Endodermal cell (in vitro differentiated cells): ENCODE results near the gene ACKR1. TPM values are rescaled to one million over a fixed set of nuclear protein-coding genes. Genes with fewer than 3 reads are reported as not detected.

Source experiments
- DNase-seq: peaks from one replicate; pipeline ENCODE4 v3.0.0-alpha.2; 2017
- H3K27ac ChIP-seq: 2 replicates; pipeline ENCODE4 v1.5.1; 2013; ENCODE audit warnings: mild to moderate bottlenecking, low read depth, low read length, moderate library complexity
- H3K27me3 ChIP-seq: 2 replicates; pipeline ENCODE4 v1.6.1; 2013; ENCODE audit warnings: mild to moderate bottlenecking, low read length, moderate library complexity; ENCODE audit not compliant: insufficient read depth, control insufficient read depth, poor library complexity, severe bottlenecking
- H3K36me3 ChIP-seq: 2 replicates; pipeline ENCODE4 v1.7.0; 2013; ENCODE audit warnings: mild to moderate bottlenecking, low read length, moderate library complexity; ENCODE audit not compliant: control insufficient read depth, insufficient read depth
- H3K4me1 ChIP-seq: one replicate; pipeline ENCODE4 v1.7.0; 2013; ENCODE audit warnings: low read length; ENCODE audit not compliant: control insufficient read depth, insufficient read depth
- H3K4me3 ChIP-seq: 2 replicates; pipeline ENCODE4 v1.5.1; 2013; ENCODE audit warnings: mild to moderate bottlenecking, low read length, moderate library complexity
- H3K9ac ChIP-seq: 2 replicates; pipeline ENCODE4 v1.6.1; 2013; ENCODE audit warnings: mild to moderate bottlenecking, low read length, moderate library complexity; ENCODE audit not compliant: poor library complexity, severe bottlenecking; ENCODE audit errors: extremely low read depth
- H3K9me3 ChIP-seq: 2 replicates; pipeline ENCODE4 v1.6.1; 2013; ENCODE audit warnings: mild to moderate bottlenecking, low read length, moderate library complexity; ENCODE audit not compliant: control insufficient read depth
- H3K27ac Mint-ChIP-seq: 2 replicates; pipeline ENCODE4 v1.8.0; 2020; ENCODE audit warnings: mixed read lengths
- H3K27me3 Mint-ChIP-seq: 2 replicates; pipeline ENCODE4 v1.8.0; 2021; ENCODE audit warnings: mild to moderate bottlenecking, mixed read lengths; ENCODE audit not compliant: insufficient read depth
- H3K36me3 Mint-ChIP-seq: 2 replicates; pipeline ENCODE4 v1.8.0; 2020; ENCODE audit warnings: low read depth, mixed read lengths
- H3K4me1 Mint-ChIP-seq: 2 replicates; pipeline ENCODE4 v1.8.0; 2020; ENCODE audit warnings: mixed read lengths
- H3K4me3 Mint-ChIP-seq: 2 replicates; pipeline ENCODE4 v1.8.0; 2020; ENCODE audit warnings: mild to moderate bottlenecking, moderate library complexity, mixed read lengths
- H3K9me3 Mint-ChIP-seq: 2 replicates; pipeline ENCODE4 v1.8.0; 2020; ENCODE audit warnings: mild to moderate bottlenecking, mixed read lengths
- WGBS, 2 experiments: methylation state at CpG; one replicate each; pipeline versions ENCODE4 v1.1.5 to v1.1.7; 2013; ENCODE audit warnings: missing lambda C conversion rate in 2 of 2, mixed read lengths in 1 of 2; ENCODE audit not compliant: insufficient coverage in 1 of 2, insufficient read length in 1 of 2; 5-methylcytosine and 5-hydroxymethylcytosine counted together
- total RNA-seq, 2 donors: library from RNA; stranded (reverse); fragmentation: NEBNext Ultra II Directional in 1 of 2; extraction: Animal tissue kit (Norgen Biotek cat#: 25700) in 1 of 2; gene quantifications; 2 replicates in 1 of 2; 3 replicates in 1 of 2; pipeline ENCODE4 v1.2.1, GENCODE V29; 2021
- TF ChIP-seq, protein P1 (sequence below): fragments of 200-600 bp; sonication (generic); conservative IDR thresholded peaks from 2 replicates; pipeline ENCODE4 v1.5.0; 2021; ENCODE audit warnings: antibody characterized with exemption, mild to moderate bottlenecking

The ACKR1 gene
- total RNA-seq, 2 donors from 2014 or later = not detected

DNA sequence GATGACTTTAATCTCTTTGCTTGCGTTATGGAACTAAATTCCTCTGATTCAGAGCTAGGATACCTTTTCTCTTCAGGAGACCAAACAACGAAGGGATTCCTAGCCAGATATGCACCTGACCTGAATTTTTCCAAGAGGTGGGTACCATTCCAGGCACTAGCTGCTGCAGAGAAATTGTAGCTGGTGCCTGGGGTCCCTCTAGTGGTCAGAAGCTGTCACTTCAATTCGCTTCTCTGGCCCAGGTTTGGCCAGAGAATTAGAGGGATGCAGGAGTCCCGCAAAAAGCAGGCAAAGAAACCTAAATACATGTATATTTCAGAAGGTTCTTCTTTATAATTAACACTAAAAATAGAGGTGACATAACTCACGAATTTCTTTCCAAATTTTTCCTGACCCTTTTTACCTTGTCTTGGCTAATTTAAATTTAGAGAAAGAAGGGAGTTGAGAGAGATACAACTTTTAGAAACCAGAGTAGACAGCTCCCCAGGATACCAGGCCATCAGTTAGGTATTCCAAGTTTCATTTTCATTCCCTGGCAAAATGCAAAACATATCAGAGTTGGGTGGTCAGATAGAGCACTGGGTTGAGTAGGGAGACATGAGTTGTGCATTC, 9.6 kb downstream of the ACKR1 start:
- DNase-seq = peak; percentile 85
- peaks cover 2% of the 10 kb centered on the region for H3K27me3 Mint-ChIP-seq
- no peaks in the 10 kb centered on the region for H3K9me3 Mint-ChIP-seq

DNA sequence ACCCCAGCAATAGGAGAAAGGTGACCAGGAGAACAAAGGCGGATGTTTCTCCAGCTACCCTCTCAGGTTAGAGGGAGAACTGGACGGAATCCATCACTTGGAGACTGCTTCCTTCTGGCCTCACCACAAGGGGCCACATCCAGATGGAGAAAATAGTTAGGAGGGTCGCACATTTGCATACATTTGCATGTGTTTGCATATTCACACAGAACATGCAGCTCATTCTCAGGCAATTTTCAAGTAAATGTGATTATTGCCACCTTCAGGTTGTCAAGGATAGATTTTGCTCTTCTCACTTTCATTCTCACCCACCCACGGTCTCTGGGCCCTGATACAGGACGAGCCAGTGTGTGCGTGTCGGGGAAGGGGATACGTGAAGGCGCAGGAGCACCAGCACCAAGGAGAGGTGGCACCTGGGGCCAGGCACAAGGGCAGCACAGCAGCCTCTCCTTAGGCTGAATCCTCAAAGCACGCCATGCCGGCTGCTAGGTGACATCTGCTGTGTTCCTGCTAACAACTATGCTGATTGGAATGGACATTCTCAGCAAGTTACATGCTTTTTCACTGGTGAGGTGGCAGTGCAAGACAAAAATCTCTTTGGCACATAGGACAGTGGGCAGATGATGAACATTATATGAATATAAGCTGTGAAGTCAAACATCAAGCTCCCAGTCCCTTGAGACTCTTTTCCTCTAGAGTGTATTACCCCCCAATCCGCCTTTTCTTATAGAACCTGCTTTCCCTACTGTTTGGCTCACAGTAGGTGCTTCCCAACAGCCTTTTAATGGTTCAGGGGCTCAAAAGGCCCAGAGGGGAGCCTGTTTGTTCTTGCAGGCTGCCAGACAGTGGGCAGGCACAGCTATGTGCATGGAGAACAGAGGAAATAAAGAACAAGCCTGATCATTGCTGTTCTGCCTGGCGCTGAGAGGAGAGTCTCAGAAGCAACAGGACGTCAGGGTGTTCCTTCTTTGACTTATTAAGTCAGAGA, 14.3 kb downstream of the ACKR1 start:
- Histone ChIP-seq H3K9ac (no peak overlapping the region), H3K4me1 (peaks cover 4% of the 10 kb centered on the region), H3K27me3 (peaks cover 10% of the 10 kb centered on the region), H3K9me3 (no peaks in the 10 kb centered on the region), H3K36me3 (no peaks in the 10 kb centered on the region), H3K4me3 (no peak overlapping the region), H3K27ac (peak overlapping the region; percentile 12)
- peak; percentile 85 for DNase-seq
- TF ChIP-seq, protein P1, sequence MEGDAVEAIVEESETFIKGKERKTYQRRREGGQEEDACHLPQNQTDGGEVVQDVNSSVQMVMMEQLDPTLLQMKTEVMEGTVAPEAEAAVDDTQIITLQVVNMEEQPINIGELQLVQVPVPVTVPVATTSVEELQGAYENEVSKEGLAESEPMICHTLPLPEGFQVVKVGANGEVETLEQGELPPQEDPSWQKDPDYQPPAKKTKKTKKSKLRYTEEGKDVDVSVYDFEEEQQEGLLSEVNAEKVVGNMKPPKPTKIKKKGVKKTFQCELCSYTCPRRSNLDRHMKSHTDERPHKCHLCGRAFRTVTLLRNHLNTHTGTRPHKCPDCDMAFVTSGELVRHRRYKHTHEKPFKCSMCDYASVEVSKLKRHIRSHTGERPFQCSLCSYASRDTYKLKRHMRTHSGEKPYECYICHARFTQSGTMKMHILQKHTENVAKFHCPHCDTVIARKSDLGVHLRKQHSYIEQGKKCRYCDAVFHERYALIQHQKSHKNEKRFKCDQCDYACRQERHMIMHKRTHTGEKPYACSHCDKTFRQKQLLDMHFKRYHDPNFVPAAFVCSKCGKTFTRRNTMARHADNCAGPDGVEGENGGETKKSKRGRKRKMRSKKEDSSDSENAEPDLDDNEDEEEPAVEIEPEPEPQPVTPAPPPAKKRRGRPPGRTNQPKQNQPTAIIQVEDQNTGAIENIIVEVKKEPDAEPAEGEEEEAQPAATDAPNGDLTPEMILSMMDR = no peak
- no peak overlapping the region for H3K4me3 Mint-ChIP-seq
- H3K36me3 Mint-ChIP-seq = no peaks in the 10 kb centered on the region
- WGBS, 2 experiments = 44 to 47% methylated on average over 13 to 14 of the region's 14 CpGs
- peak overlapping the region; percentile 24 for H3K27ac Mint-ChIP-seq
- no peaks in the 10 kb centered on the region for H3K27me3 Mint-ChIP-seq
- H3K9me3 Mint-ChIP-seq = no peaks in the 10 kb centered on the region
- peaks cover 24% of the 10 kb centered on the region for H3K4me1 Mint-ChIP-seq

More for the DNA sequence above, 9.6 kb downstream of the ACKR1 start:
- Mint-ChIP-seq H3K4me1 (peaks cover 13% of the 10 kb centered on the region), H3K4me3 (no peak overlapping the region), H3K36me3 (no peaks in the 10 kb centered on the region), H3K27ac (no peak overlapping the region)
- Histone ChIP-seq H3K9me3 (no peaks in the 10 kb centered on the region), H3K4me3 (no peak overlapping the region), H3K36me3 (no peaks in the 10 kb centered on the region), H3K4me1 (peaks cover 4% of the 10 kb centered on the region), H3K9ac (no peak overlapping the region), H3K27ac (no peak overlapping the region), H3K27me3 (peaks cover 20% of the 10 kb centered on the region)
- 13 to 24% methylated on average over 2 to 4 of the region's 5 CpGs for WGBS, 2 experiments
- TF ChIP-seq, protein P1 = peak; percentile 91

- 86 to 97% methylated on average over 4 to 5 of the region's 5 CpGs for WGBS, 2 experiments
- peaks cover 25% of the 10 kb centered on the region for H3K4me1 Mint-ChIP-seq
Observed at GRCh38 chr1:159222075-159222865, 17.6 kb downstream of the ACKR1 start.

More at GRCh38 chr1:159222075-159222865, 17.6 kb downstream of the ACKR1 start:
- TF ChIP-seq, protein P1 = no peak
- Histone ChIP-seq H3K4me1 (peaks cover 4% of the 10 kb centered on the region), H3K27me3 (no peaks in the 10 kb centered on the region), H3K36me3 (no peaks in the 10 kb centered on the region), H3K9me3 (no peaks in the 10 kb centered on the region), H3K27ac (no peak overlapping the region), H3K4me3 (no peak overlapping the region), H3K9ac (no peak overlapping the region)
- no peaks in the 10 kb centered on the region for H3K27me3 Mint-ChIP-seq
- no peak overlapping the region for H3K4me3 Mint-ChIP-seq
- H3K27ac Mint-ChIP-seq = no peak overlapping the region
- DNase-seq = no peak
- no peaks in the 10 kb centered on the region for H3K36me3 Mint-ChIP-seq
- H3K9me3 Mint-ChIP-seq = no peaks in the 10 kb centered on the region
